Fibroblast of lung (primary cell): ENCODE measurements around the gene CEP85.

Experiments used
- CTCF ChIP-seq, 2 donors: IDR thresholded peaks in 1 of 2; conservative IDR thresholded peaks in 1 of 2; 1 replicate in 1 of 2; 2 replicates in 1 of 2; pipeline ENCODE4 v1.5.1; 2011 to 2012; ENCODE audit warnings: low read length in 2 of 2, control low read depth in 1 of 2, inconsistent platforms in 1 of 2, low read depth in 1 of 2, mild to moderate bottlenecking in 1 of 2
- EZH2 ChIP-seq: IDR thresholded peaks from 2 replicates; pipeline ENCODE4 v1.5.1; 2012; ENCODE audit warnings: low read length, control low read depth, mild to moderate bottlenecking; ENCODE audit errors: missing control alignments

- peak; percentile 53 for TF ChIP-seq EZH2
- TF ChIP-seq CTCF (conservative IDR thresholded peaks at IDR 0.05 in 1 of 2, IDR thresholded peaks at IDR 0.05 in 1 of 2; ENCODE audit: low read depth in 1 of 2, low read length in 2 of 2) = no peak
Observed at GRCh38 chr1:26225033-26225831, 8.8 kb upstream of the CEP85 start.
